Activated naive CD8-positive, alpha-beta T cell (primary cell): ENCODE measurements around the gene GEMIN4.
A peak's percentile ranks its signal among the peaks of the same experiment; 100 is the strongest.
"Not testable (repeated sequence)": the region's sequence is repeated elsewhere in the genome, so short reads cannot be mapped to it uniquely, and the experiment has no call there.

Experiments used
- H3K27ac Mint-ChIP-seq: one replicate; pipeline ENCODE4 v1.8.0; 2021; ENCODE audit warnings: mixed read lengths
- H3K27me3 Mint-ChIP-seq: one replicate; pipeline ENCODE4 v1.8.0; 2021; ENCODE audit warnings: mixed read lengths
- H3K36me3 Mint-ChIP-seq: one replicate; pipeline ENCODE4 v1.8.0; 2021; ENCODE audit warnings: mixed read lengths
- H3K4me1 Mint-ChIP-seq: one replicate; pipeline ENCODE4 v1.8.0; 2021; ENCODE audit warnings: low read depth, mixed read lengths
- H3K4me3 Mint-ChIP-seq: one replicate; pipeline ENCODE4 v1.8.0; 2021; ENCODE audit warnings: mild to moderate bottlenecking, mixed read lengths
- H3K9me3 Mint-ChIP-seq: one replicate; pipeline ENCODE4 v1.8.0; 2021; ENCODE audit warnings: low read depth, mixed read lengths

Gene GEMIN4

GRCh38 chr17:789160-789840, 37.2 kb upstream of the GEMIN4 start:
- Mint-ChIP-seq H3K9me3 (no peaks in the 10 kb centered on the region), H3K4me3 (no peak overlapping the region), H3K27ac (no peak overlapping the region), H3K27me3 (no peaks in the 10 kb centered on the region), H3K36me3 (peaks cover 5% of the 10 kb centered on the region), H3K4me1 (peaks cover 11% of the 10 kb centered on the region)

- H3K27me3 Mint-ChIP-seq = no peaks in the 10 kb centered on the region
- H3K4me1 Mint-ChIP-seq = peaks cover 16% of the 10 kb centered on the region
- H3K9me3 Mint-ChIP-seq = no peaks in the 10 kb centered on the region
- no peak overlapping the region for H3K27ac Mint-ChIP-seq
- peaks cover 7% of the 10 kb centered on the region for H3K36me3 Mint-ChIP-seq
- no peak overlapping the region for H3K4me3 Mint-ChIP-seq
Observed at GRCh38 chr17:788551-788950, 36.5 kb upstream of the GEMIN4 start.

- H3K9me3 Mint-ChIP-seq = no peaks in the 10 kb centered on the region
- no peaks in the 10 kb centered on the region for H3K27me3 Mint-ChIP-seq
- H3K4me3 Mint-ChIP-seq = no peak overlapping the region
- peaks cover 7% of the 10 kb centered on the region for H3K36me3 Mint-ChIP-seq
- H3K4me1 Mint-ChIP-seq = peaks cover 24% of the 10 kb centered on the region
- no peak overlapping the region for H3K27ac Mint-ChIP-seq
Observed at GRCh38 chr17:787641-788221, 35.7 kb upstream of the GEMIN4 start.

GRCh38 chr17:785901-786300, 33.8 kb upstream of the GEMIN4 start:
- H3K4me3 Mint-ChIP-seq, H3K9me3 Mint-ChIP-seq, H3K27me3 Mint-ChIP-seq, H3K27ac Mint-ChIP-seq, H3K36me3 Mint-ChIP-seq: not testable (repeated sequence)
- H3K4me1 Mint-ChIP-seq = peaks cover 31% of the 10 kb centered on the region

- Mint-ChIP-seq H3K4me1 (peaks cover 35% of the 10 kb centered on the region), H3K9me3 (no peaks in the 10 kb centered on the region), H3K27ac (no peak overlapping the region), H3K4me3 (peak overlapping the region; percentile 97), H3K27me3 (no peaks in the 10 kb centered on the region), H3K36me3 (peaks cover 2% of the 10 kb centered on the region)
Observed at GRCh38 chr17:784143-784542, 32.1 kb upstream of the GEMIN4 start.

GRCh38 chr17:781805-782731, 30.0 kb upstream of the GEMIN4 start, which contains the start of the genes GLOD4 and MRM3:
GLOD4 (minus strand) TSS chr17:782280; CDS start chr17:782255, 25 bp downstream.
MRM3 (plus strand) TSS chr17:782353; CDS start chr17:782379, 26 bp downstream.
- H3K4me3 Mint-ChIP-seq = peak within 1 kb of the TSS; percentile 97

GRCh38 chr17:778096-778495, 26.0 kb upstream of the GEMIN4 start:
- Mint-ChIP-seq H3K27me3 (no peaks in the 10 kb centered on the region), H3K36me3 (peaks cover 5% of the 10 kb centered on the region), H3K4me3 (no peak overlapping the region), H3K9me3 (no peaks in the 10 kb centered on the region), H3K4me1 (peaks cover 21% of the 10 kb centered on the region), H3K27ac (no peak overlapping the region)

More at GRCh38 chr17:781805-782731, 30.0 kb upstream of the GEMIN4 start, which contains the start of the genes GLOD4 and MRM3:
- Mint-ChIP-seq H3K36me3 (peaks cover 2% of the 10 kb centered on the region), H3K27ac (peak within 1 kb of the TSS; percentile 96), H3K4me1 (peaks cover 35% of the 10 kb centered on the region), H3K9me3 (no peaks in the 10 kb centered on the region), H3K27me3 (no peaks in the 10 kb centered on the region)

- H3K4me3 Mint-ChIP-seq = no peak overlapping the region
- H3K27ac Mint-ChIP-seq = no peak overlapping the region
- no peaks in the 10 kb centered on the region for H3K27me3 Mint-ChIP-seq
- no peaks in the 10 kb centered on the region for H3K9me3 Mint-ChIP-seq
- peaks cover 9% of the 10 kb centered on the region for H3K4me1 Mint-ChIP-seq
- H3K36me3 Mint-ChIP-seq = peaks cover 7% of the 10 kb centered on the region
Observed at GRCh38 chr17:774313-774584, 22.2 kb upstream of the GEMIN4 start.

GRCh38 chr17:773467-774312, 21.6 kb upstream of the GEMIN4 start:
- H3K27ac Mint-ChIP-seq = no peak overlapping the region
- H3K9me3 Mint-ChIP-seq = no peaks in the 10 kb centered on the region
- H3K4me1 Mint-ChIP-seq = peaks cover 9% of the 10 kb centered on the region
- peaks cover 7% of the 10 kb centered on the region for H3K36me3 Mint-ChIP-seq
- H3K4me3 Mint-ChIP-seq = no peak overlapping the region
- H3K27me3 Mint-ChIP-seq = no peaks in the 10 kb centered on the region

GRCh38 chr17:773016-773415, 21.0 kb upstream of the GEMIN4 start:
- Mint-ChIP-seq H3K9me3 (no peaks in the 10 kb centered on the region), H3K36me3 (peaks cover 7% of the 10 kb centered on the region), H3K27ac (no peak overlapping the region), H3K27me3 (no peaks in the 10 kb centered on the region), H3K4me1 (peaks cover 9% of the 10 kb centered on the region), H3K4me3 (no peak overlapping the region)

- peaks cover 7% of the 10 kb centered on the region for H3K36me3 Mint-ChIP-seq
Observed at GRCh38 chr17:767076-767475, 15.0 kb upstream of the GEMIN4 start.

GRCh38 chr17:760371-760770, 8.3 kb upstream of the GEMIN4 start:
- no peaks in the 10 kb centered on the region for H3K9me3 Mint-ChIP-seq
- H3K27ac Mint-ChIP-seq = no peak overlapping the region

More at GRCh38 chr17:767076-767475, 15.0 kb upstream of the GEMIN4 start:
- no peak overlapping the region for H3K4me3 Mint-ChIP-seq
- no peaks in the 10 kb centered on the region for H3K9me3 Mint-ChIP-seq
- H3K4me1 Mint-ChIP-seq = peaks cover 1% of the 10 kb centered on the region
- peak overlapping the region; percentile 35 for H3K27ac Mint-ChIP-seq
- H3K27me3 Mint-ChIP-seq = no peaks in the 10 kb centered on the region

GRCh38 chr17:759964-760363, 7.9 kb upstream of the GEMIN4 start:
- H3K4me3 Mint-ChIP-seq = no peak overlapping the region
- H3K36me3 Mint-ChIP-seq = no peaks in the 10 kb centered on the region
- no peak overlapping the region for H3K27ac Mint-ChIP-seq
- H3K27me3 Mint-ChIP-seq = no peaks in the 10 kb centered on the region
- no peaks in the 10 kb centered on the region for H3K9me3 Mint-ChIP-seq
- H3K4me1 Mint-ChIP-seq = no peaks in the 10 kb centered on the region

More at GRCh38 chr17:760371-760770, 8.3 kb upstream of the GEMIN4 start:
- Mint-ChIP-seq H3K36me3 (peaks cover 2% of the 10 kb centered on the region), H3K4me3 (no peak overlapping the region), H3K27me3 (no peaks in the 10 kb centered on the region), H3K4me1 (no peaks in the 10 kb centered on the region)

GRCh38 chr17:756010-756567, 4.0 kb upstream of the GEMIN4 start:
- H3K27me3 Mint-ChIP-seq, H3K27ac Mint-ChIP-seq, H3K9me3 Mint-ChIP-seq, H3K4me3 Mint-ChIP-seq, H3K4me1 Mint-ChIP-seq, H3K36me3 Mint-ChIP-seq: not testable (repeated sequence)
